Sigmoid colon (tissue), 4 donors: ENCODE results near the gene APRT.

Source experiments
- CTCF ChIP-seq, 4 experiments: fragments of 450-650 bp in 3 of 4; fragments of 200-600 bp in 1 of 4; IDR thresholded peaks; one replicate each; pipeline ENCODE4 v1.5.1; 2016 to 2019; ENCODE audit warnings: antibody characterized with exemption in 4 of 4, mild to moderate bottlenecking in 3 of 4, moderate library complexity in 2 of 4
- POLR2AphosphoS5 ChIP-seq, 4 donors: sonication (generic); formaldehyde crosslinking; IDR thresholded peaks; one replicate each; pipeline ENCODE4 v1.6.1; 2017; ENCODE audit warnings: antibody characterized with exemption in 4 of 4

GRCh38 chr16:88805887-88806393 lies 5.8 kb downstream of the APRT start:
- TF ChIP-seq CTCF (IDR thresholded peaks at IDR 0.05) (no peak), POLR2AphosphoS5 (IDR thresholded peaks at IDR 0.05) (no peak)
